Amniotic epithelial cell (primary cell): Measurements from ENCODE around the gene SH3D19.
"Not testable (repeated sequence)": the region's sequence is repeated elsewhere in the genome, so short reads cannot be mapped to it uniquely, and the experiment has no call there.

Source experiments
- DNase-seq: peaks from one replicate; pipeline ENCODE4 v3.0.0-alpha.2; 2010; ENCODE audit warnings: low read depth

Gene SH3D19

DNA sequence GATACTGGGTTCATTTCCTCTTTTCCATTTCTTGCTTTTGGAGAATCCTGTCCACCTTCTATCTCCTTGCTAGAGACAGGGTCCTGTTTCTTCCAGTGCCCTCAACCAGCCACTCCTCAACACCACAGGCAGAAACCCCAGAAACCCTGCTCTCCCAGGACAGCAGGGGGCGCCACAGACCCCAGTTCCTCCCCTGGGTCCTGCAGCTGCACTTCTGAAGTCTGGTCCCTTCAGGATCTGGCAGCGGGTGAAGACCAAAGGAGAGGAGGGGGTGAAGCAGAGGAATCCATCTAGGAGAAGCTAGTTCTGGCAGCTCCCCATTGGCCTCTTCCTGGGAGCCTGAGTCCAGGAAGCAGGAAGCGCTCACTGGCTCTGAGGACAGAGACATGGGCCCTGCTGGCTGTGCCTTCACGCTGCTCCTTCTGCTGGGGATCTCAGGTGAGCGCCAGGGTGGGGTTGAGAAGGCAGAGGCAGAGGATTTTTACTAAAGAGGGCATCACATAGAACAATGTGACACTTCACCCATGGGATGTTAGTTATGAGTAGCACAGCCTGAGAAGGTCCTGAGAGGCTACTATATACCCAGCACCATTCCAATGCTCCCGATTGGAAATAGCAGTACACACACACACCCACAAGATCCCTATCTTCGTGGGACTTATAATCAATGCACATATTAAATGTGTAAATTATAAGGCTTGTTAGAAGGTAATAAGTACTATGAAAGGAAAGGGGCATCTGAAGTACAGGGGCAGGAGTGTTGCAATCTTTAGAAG lies 48.4 kb downstream of the SH3D19 start, which contains the start of gene PRSS48:
Gene PRSS48, plus strand, starts transcription at position 375 of the 776 bp plus-strand sequence. Its CDS starts 12 bp downstream, at position 387.
- peak; percentile 40 for DNase-seq

DNA sequence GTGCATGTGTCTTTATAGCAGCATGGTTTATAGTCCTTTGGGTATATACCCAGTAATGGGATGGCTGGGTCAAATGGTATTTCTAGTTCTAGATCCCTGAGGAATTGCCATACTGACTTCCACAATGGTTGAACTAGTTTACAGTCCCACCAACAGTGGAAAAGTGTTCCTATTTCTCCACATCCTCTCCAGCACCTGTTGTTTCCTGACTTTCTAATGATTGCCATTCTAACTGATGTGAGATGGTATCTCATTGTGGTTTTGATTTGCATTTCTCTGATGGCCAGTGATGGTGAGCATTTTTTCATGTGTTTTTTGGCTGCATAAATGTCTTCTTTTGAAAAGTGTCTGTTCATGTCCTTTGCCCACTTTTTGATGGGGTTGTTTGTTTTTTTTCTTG lies 56.5 kb downstream of the SH3D19 start:
- not testable (repeated sequence) for DNase-seq

DNA sequence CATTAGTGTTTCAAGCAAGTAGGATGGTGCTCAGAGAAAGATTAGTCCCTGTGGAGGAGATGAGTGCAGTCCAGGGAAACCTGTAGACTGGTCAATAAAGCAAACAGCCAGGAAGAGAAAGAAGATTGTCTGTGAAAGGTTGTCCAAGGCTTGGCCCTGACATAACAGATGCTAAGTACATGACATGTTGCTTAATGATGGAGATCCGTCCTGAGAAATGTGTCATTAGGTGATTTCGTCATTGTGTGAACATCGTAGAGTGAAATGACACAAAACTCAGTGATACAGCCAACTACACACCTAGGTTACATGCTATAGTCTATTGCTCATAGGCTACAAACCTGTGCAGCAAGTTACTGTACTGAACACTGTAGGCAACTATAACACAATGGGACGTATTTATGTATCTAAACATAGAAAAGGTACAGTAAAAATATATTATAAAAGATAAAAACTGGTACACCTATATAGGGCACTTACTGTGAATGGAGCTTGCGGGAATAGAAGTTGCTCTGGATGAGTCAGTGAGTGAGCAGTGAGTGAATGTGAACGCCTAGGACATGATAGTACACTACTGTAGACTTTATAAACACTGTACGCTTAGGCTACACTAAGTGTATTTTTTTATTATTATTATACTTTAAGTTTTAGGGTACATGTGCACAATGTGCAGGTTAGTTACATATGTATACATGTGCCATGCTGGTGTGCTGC lies 57.4 kb downstream of the SH3D19 start:
- no peak for DNase-seq

- DNase-seq: no peak
Measured at GRCh38 chr4:151267104-151267503, 58.3 kb downstream of the SH3D19 start.

DNA sequence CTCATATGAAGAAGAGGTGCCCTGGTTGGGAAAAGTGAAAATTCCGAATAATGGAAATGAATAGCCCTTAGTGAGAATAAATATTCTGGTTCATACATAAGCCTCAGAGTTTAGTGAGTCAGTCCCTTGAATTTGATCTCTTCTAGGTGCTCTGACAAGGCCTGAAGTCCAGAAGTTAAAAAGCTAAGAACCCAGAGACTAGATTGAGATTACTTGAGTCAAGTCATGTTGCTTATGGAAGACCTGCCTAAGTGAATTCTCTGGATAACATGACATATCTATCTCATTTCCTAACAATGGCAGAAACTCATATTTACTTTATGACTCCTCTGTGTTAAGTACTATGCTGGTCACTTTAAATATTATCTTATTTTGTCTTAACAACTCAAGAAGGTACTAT lies 58.9 kb downstream of the SH3D19 start:
- DNase-seq: peak; percentile 13

- no peak for DNase-seq
Measured at GRCh38 chr4:151263455-151263854, 62.0 kb downstream of the SH3D19 start.

GRCh38 chr4:151260526-151260925 lies 64.9 kb downstream of the SH3D19 start:
- DNase-seq: no peak

- no peak for DNase-seq
Measured at GRCh38 chr4:151259752-151260151, 65.7 kb downstream of the SH3D19 start.

DNA sequence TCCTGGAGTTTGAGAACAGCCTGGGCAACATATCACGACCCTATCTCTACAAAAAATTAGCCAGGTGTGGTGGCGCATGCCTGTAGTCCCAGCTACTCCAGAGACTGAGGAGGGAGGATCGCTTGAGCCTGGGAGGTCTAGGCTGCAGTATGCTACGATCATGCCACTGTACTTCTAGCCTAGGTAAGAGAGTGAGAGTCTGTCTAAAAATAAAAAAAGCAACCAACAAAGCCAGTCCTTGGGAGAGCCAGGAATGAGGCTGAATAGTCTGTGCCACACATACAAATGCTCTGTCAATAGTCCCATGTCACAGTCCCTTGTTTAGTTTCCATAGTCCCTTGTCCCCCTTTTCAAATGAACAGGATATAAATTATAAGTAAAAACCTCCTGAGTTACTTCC lies 67.7 kb downstream of the SH3D19 start:
- no peak for DNase-seq

GRCh38 chr4:151256134-151256533 lies 69.3 kb downstream of the SH3D19 start:
- DNase-seq: no peak

- not testable (repeated sequence) for DNase-seq
Measured at GRCh38 chr4:151255680-151256079, 69.7 kb downstream of the SH3D19 start.

DNA sequence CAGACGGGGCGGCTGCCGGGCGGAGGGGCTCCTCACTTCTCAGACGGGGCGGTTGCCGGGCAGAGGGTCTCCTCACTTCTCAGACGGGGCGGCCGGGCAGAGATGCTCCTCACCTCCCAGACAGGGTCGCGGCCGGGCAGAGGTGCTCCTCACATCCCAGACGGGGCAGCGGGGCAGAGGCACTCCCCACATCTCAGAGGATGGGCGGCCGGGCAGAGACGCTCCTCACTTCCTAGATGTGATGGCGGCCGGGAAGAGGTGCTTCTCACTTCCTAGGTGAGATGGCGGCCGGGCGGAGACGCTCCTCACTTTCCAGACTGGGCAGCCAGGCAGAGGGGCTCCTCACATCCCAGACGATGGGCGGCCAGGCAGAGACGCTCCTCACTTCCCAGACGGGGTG lies 70.2 kb downstream of the SH3D19 start:
- not testable (repeated sequence) for DNase-seq

- DNase-seq: no peak
Measured at GRCh38 chr4:151251603-151252304, 73.7 kb downstream of the SH3D19 start.

DNA sequence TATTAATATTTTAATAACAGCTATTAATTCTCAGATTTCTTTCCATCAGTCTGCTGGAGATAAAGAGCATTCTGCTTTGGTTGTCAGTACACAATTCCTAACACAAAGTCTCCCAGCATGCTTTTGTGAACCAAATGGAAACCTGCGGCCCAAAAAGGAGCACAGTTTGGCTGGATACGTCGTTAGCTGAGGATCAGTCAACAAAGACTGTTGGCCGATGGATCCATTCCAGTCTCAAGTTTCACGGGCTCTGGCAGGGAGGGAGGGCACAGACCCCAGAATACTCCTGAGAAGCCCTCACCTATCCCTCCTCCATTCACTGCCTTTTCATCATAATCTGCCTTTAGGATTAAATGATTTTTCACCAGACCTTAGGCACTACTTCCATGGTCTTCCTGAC lies 74.7 kb downstream of the SH3D19 start:
- DNase-seq: no peak

DNA sequence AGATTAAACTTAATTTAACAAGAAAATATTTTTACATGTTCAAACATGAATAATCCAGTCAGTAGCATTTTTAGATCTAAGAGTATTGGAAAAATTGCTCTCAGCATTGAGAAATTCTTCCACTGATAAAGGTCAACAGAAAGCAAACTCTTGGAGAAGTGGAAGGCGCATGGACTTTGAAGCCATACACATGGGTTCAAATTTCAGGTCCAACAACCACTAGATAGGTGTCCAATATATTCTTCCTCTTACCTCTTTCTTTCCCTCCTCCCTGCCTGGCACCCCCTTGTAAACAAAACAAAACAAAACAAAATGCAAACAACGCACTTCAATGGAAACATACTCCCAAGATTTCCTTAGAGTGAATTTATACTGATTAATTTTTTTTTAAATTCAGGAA lies 76.9 kb downstream of the SH3D19 start:
- no peak for DNase-seq

DNA sequence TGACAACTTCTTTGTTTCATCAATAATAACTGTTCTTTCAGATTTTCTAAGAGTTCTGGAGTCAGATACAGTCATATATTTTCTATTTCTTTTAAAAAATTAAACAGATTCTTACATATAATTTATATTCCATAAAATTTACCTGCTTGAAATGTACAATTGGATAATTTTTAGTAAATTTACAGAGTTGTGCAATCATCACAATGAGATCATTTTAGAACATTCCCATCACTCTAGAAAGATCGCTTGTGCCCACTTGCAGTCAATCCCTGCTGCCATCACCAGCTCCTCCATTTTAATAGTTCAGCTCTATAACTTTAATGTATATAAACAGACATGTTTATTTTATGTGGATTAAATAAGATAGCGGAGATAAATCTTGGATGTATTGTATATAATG lies 78.0 kb downstream of the SH3D19 start:
- DNase-seq: no peak

DNA sequence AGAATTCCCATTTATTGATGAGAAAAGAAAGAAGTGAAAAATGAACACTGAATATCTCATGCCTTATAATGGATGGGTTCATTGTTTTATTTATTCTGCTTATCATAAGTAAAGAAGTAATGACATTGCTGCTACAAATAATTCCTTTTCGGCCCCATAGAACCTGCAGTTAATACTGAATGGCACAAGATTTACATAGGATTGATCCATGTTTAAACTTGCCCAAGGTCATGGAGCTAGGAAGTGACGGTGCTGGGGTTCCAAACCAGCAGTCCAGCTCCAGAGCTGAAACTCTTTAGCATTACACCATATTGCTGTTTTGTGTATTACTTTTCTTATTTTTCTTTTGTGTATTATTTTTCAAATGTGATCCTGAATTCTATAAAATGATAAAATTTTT lies 78.7 kb downstream of the SH3D19 start:
- no peak for DNase-seq

DNA sequence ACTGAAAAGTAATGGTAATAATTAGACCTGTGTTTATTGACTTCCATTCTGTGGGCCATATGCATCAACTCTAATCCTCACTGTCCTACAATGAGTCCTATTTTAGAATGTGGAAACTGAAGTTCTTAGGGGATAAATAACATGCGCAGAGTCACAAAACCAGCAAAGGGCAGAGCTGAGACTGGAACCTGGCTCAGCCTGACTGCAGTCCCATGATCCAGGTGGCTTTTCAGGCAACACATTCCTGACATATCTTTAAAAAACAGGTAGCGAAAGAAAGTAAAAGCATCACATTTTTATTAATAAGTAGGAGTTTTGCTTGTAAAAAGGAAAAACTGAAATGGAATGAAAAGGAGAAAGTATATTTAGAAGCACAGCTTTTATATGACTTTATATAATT lies 83.1 kb downstream of the SH3D19 start:
- DNase-seq: no peak

DNA sequence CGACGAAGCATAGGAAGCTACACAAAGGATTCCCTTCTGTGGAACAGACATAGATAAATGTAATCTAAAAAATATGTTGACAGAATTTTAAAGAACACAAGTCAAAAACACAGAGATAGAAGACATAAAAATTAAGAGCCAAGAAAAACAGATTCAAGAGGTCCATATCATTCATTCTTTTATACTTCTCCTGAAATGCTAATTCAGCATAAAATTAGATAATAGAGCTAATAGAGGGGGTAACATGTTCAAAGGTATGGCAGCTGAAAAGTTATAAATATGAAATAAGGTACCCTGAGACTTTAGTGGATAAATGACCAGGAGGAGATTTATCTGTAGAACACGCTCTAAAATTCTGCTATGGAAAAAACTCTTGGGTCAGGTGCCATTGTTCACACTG lies 85.8 kb downstream of the SH3D19 start:
- DNase-seq: no peak

DNA sequence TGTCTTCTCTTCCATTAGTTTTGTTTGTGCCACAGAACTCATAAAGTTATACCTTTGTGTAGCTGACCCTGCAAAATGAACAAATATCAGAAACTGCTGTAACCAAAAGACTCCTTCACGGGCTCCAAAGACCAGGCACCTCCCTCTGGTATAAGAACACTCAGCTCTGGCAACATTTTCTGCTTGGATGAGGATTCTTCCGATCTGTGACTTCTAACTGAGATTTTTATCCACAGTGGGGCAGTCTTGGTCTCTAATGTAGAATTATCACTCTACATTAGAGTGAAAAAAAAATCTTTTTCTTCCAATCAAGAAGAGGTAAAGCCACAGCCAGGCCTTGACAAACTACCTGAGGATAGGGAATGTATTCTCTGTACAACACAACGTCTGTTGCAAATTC lies 86.9 kb downstream of the SH3D19 start:
- DNase-seq: peak; percentile 38

GRCh38 chr4:151236036-151236435 lies 89.4 kb downstream of the SH3D19 start:
- no peak for DNase-seq

- not testable (repeated sequence) for DNase-seq
Measured at GRCh38 chr4:151235373-151235772, 90.0 kb downstream of the SH3D19 start.

- no peak for DNase-seq
Measured at GRCh38 chr4:151233600-151233999, 91.8 kb downstream of the SH3D19 start.
